ENCODE results near the gene ZNF420. TPM values are rescaled to one million over a fixed set of nuclear protein-coding genes. Genes with fewer than 3 reads are reported as not detected.
"Not testable (repeated sequence)": the region's sequence is repeated elsewhere in the genome, so short reads cannot be mapped to it uniquely, and the experiment has no call there.

The ZNF420 gene
- total and polyA plus RNA-seq, 2 experiments from 2014 or later: 5.9 to 10.4 TPM

DNA sequence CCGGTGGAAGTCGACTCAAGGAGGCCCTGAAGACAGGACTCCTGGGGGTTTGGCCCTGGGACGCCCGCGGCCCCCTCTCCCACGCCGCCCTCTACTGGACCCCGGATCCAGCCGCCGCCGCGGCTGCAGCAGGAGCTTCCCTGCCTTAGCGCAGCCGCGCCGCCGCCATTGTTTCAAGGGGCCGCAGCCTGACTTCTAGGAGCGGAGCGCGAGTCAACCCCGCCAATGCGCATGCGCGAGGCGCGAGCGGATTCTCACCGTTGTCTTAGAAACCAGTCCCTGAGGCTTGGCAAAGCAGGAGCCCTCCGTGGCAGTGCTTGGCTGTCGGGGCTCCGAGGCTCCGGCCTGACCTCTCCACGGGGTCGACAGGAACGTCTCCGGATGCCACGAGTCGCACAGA is 19.1 kb upstream of the ZNF420 start:
- no peak overlapping the region for H3K9ac ChIP-seq
- H2AFZ ChIP-seq: no peak overlapping the region
- no peaks in the 10 kb centered on the region for H3F3A ChIP-seq (ENCODE audit: insufficient read depth)
- no peak for DNase-seq
- no peaks in the 10 kb centered on the region for H3K79me2 ChIP-seq (ENCODE audit: insufficient read depth)
- TF ChIP-seq EZH2 (IDR thresholded peaks at IDR 0.05; ENCODE audit: insufficient read depth, poor library complexity, severe bottlenecking) (no peak), EZH2phosphoT487 (IDR thresholded peaks at IDR 0.05; ENCODE audit: insufficient read depth, low read depth) (no peak)
- H3K9me2 ChIP-seq (ENCODE audit: insufficient read depth): no peaks in the 10 kb centered on the region
- 62 to 64% methylated on average over 33 to 39 of the region's 39 CpGs for WGBS, 2 experiments (ENCODE audit: low coverage in 1 of 2, low lambda C conversion rate in 2 of 2, missing lambda C conversion rate in 2 of 2)
- no peaks in the 10 kb centered on the region for H3K36me3 ChIP-seq (ENCODE audit: low read depth)
- no peak overlapping the region for H3K4me3 ChIP-seq
- in situ Hi-C loops (cut with MboI): no loop called here
- no peaks in the 10 kb centered on the region for H3K27me3 ChIP-seq (replicated peaks; ENCODE audit: insufficient read depth)
- H3K27ac ChIP-seq: no peak overlapping the region
- H3K4me1 ChIP-seq (ENCODE audit: insufficient read depth): no peaks in the 10 kb centered on the region
- H3K9me3 ChIP-seq (ENCODE audit: low read depth): no peaks in the 10 kb centered on the region
- no peak overlapping the region for H3K4me2 ChIP-seq (ENCODE audit: unreplicated experiment)
- no peaks in the 10 kb centered on the region for H4K20me1 ChIP-seq (ENCODE audit: insufficient read depth)

DNA sequence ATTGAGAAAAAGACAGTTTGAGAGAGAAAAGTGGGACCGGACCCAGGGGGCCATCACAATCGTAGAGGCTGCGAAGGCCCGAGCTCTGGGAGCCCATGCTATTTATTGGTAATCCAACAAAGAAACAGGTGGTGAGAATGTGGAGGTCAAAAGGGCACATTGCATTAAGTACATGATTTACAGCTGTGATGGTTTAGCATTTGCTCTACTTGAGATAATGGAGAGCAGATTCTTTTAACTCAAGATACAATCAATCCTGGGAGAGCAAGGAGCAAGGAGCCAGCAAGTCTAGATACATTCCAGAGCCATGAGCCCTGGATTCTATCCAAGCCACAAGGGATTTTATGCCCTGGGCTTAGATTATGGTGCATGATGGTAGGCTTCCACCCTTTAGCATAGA is 13.3 kb upstream of the ZNF420 start:
- H3K4me3 ChIP-seq; H3K4me1 ChIP-seq (ENCODE audit: insufficient read depth); H2AFZ ChIP-seq; H3K9me3 ChIP-seq (ENCODE audit: low read depth); H3K27ac ChIP-seq; H3K9me2 ChIP-seq (ENCODE audit: insufficient read depth); H3K4me2 ChIP-seq (ENCODE audit: unreplicated experiment); H3K36me3 ChIP-seq (ENCODE audit: low read depth); H3K9ac ChIP-seq; H3F3A ChIP-seq (ENCODE audit: insufficient read depth); H4K20me1 ChIP-seq (ENCODE audit: insufficient read depth); in situ Hi-C loops (cut with MboI); H3K27me3 ChIP-seq (replicated peaks; ENCODE audit: insufficient read depth); H3K79me2 ChIP-seq (ENCODE audit: insufficient read depth); DNase-seq: not testable (repeated sequence)
- 70 to 82% methylated on average over 4 of the region's 4 CpGs for WGBS, 2 experiments (ENCODE audit: low coverage in 1 of 2, low lambda C conversion rate in 2 of 2, missing lambda C conversion rate in 2 of 2)

DNA sequence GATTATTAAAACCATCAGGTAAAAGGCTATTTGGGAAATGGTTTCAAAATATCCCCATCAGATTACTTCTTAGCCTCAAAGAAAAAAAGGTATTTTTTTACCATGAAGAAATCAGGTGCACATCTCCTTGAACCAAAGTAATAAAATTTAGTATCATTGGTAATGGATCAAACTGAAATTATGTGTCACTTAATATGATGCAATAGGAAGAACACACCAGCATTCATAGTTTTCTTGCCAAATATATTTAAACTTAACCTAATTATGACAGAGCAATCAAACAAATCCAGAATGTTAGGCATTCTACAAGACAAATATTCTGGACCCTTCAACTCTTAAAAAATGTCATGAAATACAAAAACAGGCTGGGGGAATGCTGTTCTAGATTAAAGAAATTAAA is 4.1 kb upstream of the ZNF420 start:
- H4K20me1 ChIP-seq (ENCODE audit: insufficient read depth): no peaks in the 10 kb centered on the region
- no peak overlapping the region for H3K4me3 ChIP-seq
- no peaks in the 10 kb centered on the region for H3K9me2 ChIP-seq (ENCODE audit: insufficient read depth)
- TF ChIP-seq EZH2 (IDR thresholded peaks at IDR 0.05; ENCODE audit: insufficient read depth, poor library complexity, severe bottlenecking) (no peak), EZH2phosphoT487 (IDR thresholded peaks at IDR 0.05; ENCODE audit: insufficient read depth, low read depth) (no peak)
- H3K4me1 ChIP-seq (ENCODE audit: insufficient read depth): peaks cover 1% of the 10 kb centered on the region
- H3K9me3 ChIP-seq (ENCODE audit: low read depth): no peaks in the 10 kb centered on the region
- H3K27me3 ChIP-seq (replicated peaks; ENCODE audit: insufficient read depth): no peaks in the 10 kb centered on the region
- no peak overlapping the region for H3K27ac ChIP-seq
- in situ Hi-C loops (cut with MboI): no loop called here
- H3K79me2 ChIP-seq (ENCODE audit: insufficient read depth): peaks cover 8% of the 10 kb centered on the region
- H3K4me2 ChIP-seq (ENCODE audit: unreplicated experiment): no peak overlapping the region
- H3K9ac ChIP-seq: no peak overlapping the region
- no peak for DNase-seq
- H3K36me3 ChIP-seq (ENCODE audit: low read depth): no peaks in the 10 kb centered on the region
- H3F3A ChIP-seq (ENCODE audit: insufficient read depth): no peaks in the 10 kb centered on the region
- no peak overlapping the region for H2AFZ ChIP-seq

DNA sequence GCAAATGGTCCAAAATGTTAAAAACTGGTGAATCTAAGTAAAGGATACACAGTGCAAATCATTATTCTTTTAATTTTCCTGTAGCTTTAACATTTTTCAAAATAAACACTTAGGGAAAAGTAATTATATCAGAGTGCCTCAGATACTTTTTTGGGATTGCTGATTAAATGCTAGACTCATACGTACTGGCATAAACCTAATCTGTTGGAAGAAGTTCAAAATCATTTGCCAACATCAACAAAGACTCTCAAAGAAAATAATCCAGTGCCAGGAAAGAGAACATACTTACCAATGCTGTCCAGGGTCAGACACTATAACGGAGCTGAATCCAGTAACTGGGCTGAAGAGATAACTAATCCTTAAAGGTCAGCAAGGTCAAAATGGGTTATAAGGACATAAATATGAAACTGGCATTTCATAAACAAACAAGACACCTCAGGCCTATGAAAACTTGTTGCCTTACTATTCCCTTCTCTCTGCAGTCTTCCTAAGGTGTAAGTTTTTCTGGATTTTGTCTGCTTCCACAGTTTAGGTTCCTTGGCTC is 3.3 kb upstream of the ZNF420 start:
- H4K20me1 ChIP-seq (ENCODE audit: insufficient read depth): no peaks in the 10 kb centered on the region
- no peak overlapping the region for H3K4me2 ChIP-seq (ENCODE audit: unreplicated experiment)
- no peak overlapping the region for H3K4me3 ChIP-seq
- peaks cover 6% of the 10 kb centered on the region for H3K4me1 ChIP-seq (ENCODE audit: insufficient read depth)
- H3K27ac ChIP-seq: no peak overlapping the region
- H3K9me2 ChIP-seq (ENCODE audit: insufficient read depth): no peaks in the 10 kb centered on the region
- TF ChIP-seq EZH2phosphoT487 (IDR thresholded peaks at IDR 0.05; ENCODE audit: insufficient read depth, low read depth) (no peak), EZH2 (IDR thresholded peaks at IDR 0.05; ENCODE audit: insufficient read depth, poor library complexity, severe bottlenecking) (no peak)
- in situ Hi-C loops (cut with MboI): no loop called here
- no peak for DNase-seq
- no peak overlapping the region for H3K9ac ChIP-seq
- H3K36me3 ChIP-seq (ENCODE audit: low read depth): no peaks in the 10 kb centered on the region
- WGBS, 2 experiments (ENCODE audit: low coverage in 1 of 2, low lambda C conversion rate in 2 of 2, missing lambda C conversion rate in 2 of 2): 73 to 79% methylated on average over 2 of the region's 2 CpGs
- H3K79me2 ChIP-seq (ENCODE audit: insufficient read depth): peaks cover 15% of the 10 kb centered on the region
- H2AFZ ChIP-seq: no peak overlapping the region
- H3K9me3 ChIP-seq (ENCODE audit: low read depth): no peaks in the 10 kb centered on the region
- no peaks in the 10 kb centered on the region for H3K27me3 ChIP-seq (replicated peaks; ENCODE audit: insufficient read depth)
- no peaks in the 10 kb centered on the region for H3F3A ChIP-seq (ENCODE audit: insufficient read depth)

DNA sequence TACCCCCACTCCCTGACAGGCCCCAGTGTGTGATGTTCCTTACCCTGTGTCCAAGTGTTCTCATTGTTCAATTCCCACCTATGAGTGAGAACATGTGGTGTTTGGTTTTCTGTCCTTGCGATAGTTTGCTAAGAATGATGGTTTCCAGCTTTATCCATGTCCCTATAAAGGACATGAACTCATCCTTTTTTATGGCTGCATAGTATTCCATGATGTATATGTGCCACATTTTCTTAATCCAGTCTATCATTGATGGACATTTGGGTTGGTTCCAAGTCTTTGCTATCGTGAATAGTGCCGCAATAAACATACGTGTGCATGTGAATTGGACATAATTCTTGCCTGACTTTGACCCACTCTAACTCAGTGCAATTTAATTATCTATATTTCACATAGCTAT is 1.7 kb upstream of the ZNF420 start:
- H3K9ac ChIP-seq; H3K27ac ChIP-seq; H3K36me3 ChIP-seq (ENCODE audit: low read depth); H2AFZ ChIP-seq; H3K9me2 ChIP-seq (ENCODE audit: insufficient read depth); H3K9me3 ChIP-seq (ENCODE audit: low read depth); H3K4me2 ChIP-seq (ENCODE audit: unreplicated experiment); H3K4me3 ChIP-seq; H3K27me3 ChIP-seq (replicated peaks; ENCODE audit: insufficient read depth); H3K4me1 ChIP-seq (ENCODE audit: insufficient read depth); DNase-seq; H3F3A ChIP-seq (ENCODE audit: insufficient read depth); in situ Hi-C loops (cut with MboI); H4K20me1 ChIP-seq (ENCODE audit: insufficient read depth): not testable (repeated sequence)
- peaks cover 32% of the 10 kb centered on the region for H3K79me2 ChIP-seq (ENCODE audit: insufficient read depth)
- WGBS, 2 experiments (ENCODE audit: low coverage in 1 of 2, low lambda C conversion rate in 2 of 2, missing lambda C conversion rate in 2 of 2): 81 to 86% methylated on average over 4 of the region's 4 CpGs

All from GM23248 (cell line).